Adipocyte (in vitro differentiated cells): Measurements from ENCODE around the gene TCEA3.

Experiments used
- DNase-seq: peaks from one replicate; pipeline ENCODE4 v3.0.0-alpha.2; 2015; ENCODE audit warnings: low read depth
- H3K27me3 ChIP-seq: replicated peaks from 2 replicates; pipeline ENCODE4 v1.7.0; 2013; ENCODE audit warnings: mild to moderate bottlenecking, low read length, moderate library complexity; ENCODE audit not compliant: control insufficient read depth, insufficient read depth
- H3K36me3 ChIP-seq: 2 replicates; pipeline ENCODE4 v1.7.0; 2013; ENCODE audit warnings: low read length, mild to moderate bottlenecking, moderate library complexity; ENCODE audit not compliant: control insufficient read depth, insufficient read depth, severe bottlenecking
- H3K4me1 ChIP-seq: 2 replicates; pipeline ENCODE4 v1.7.0; 2013; ENCODE audit warnings: mild to moderate bottlenecking, low read length, moderate library complexity; ENCODE audit not compliant: control insufficient read depth, insufficient read depth
- H3K4me3 ChIP-seq: 2 replicates; pipeline ENCODE4 v1.7.0; 2013; ENCODE audit warnings: mild to moderate bottlenecking, low read length, moderate library complexity
- H3K9ac ChIP-seq: 2 replicates; pipeline ENCODE4 v1.7.0; 2013; ENCODE audit warnings: mild to moderate bottlenecking, low read length, moderate library complexity
- H3K9me3 ChIP-seq: 2 replicates; pipeline ENCODE4 v1.7.0; 2013; ENCODE audit warnings: mild to moderate bottlenecking, low read length, moderate library complexity; ENCODE audit not compliant: control insufficient read depth

Gene TCEA3

DNA sequence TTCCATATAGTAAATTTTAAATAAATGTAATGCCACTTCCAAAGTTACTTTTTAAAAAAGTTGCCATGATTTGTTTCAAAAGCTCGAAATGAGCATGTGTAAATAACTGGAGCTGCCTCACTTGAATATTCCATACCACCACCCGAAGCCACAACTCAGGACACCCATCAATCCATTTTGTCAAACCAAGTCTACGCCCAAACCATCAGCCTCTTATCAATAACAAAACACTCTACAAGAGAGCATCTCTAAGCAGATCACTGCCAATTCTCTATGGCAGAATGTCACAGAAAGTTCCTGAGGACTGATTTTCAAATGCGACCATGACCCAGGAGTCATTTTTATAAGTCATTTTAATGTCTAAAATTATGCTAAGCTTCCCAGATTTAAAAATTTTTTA lies 84.9 kb downstream of the TCEA3 start:
- no peaks in the 10 kb centered on the region for H3K9me3 ChIP-seq
- peak overlapping the region; percentile 95 for H3K9ac ChIP-seq
- H3K27me3 ChIP-seq, result no peaks in the 10 kb centered on the region
- no peak for DNase-seq
- no peak overlapping the region for H3K4me3 ChIP-seq
- peaks cover 51% of the 10 kb centered on the region for H3K4me1 ChIP-seq
- H3K36me3 ChIP-seq, result peaks cover 28% of the 10 kb centered on the region

DNA sequence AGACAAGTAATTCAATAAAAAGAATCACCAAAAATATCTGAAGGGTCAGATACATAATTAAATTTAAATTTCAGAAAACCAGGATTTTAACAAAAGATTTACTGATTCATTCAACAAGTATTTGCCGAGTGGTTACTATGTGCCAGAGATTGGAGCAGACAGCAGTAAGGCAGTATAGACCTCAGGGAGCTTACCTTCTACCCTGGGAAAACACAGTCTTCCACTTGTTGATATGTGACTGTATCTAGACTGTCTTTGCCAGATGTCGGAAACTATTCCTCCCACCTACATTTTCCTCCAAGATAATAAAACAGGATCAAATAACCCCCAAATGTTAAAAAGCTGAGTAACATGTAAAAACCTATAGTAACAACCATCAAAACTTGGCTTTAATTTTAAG lies 86.7 kb downstream of the TCEA3 start:
- H3K36me3 ChIP-seq, result peaks cover 44% of the 10 kb centered on the region
- no peaks in the 10 kb centered on the region for H3K9me3 ChIP-seq
- no peak overlapping the region for H3K9ac ChIP-seq
- H3K27me3 ChIP-seq, result no peaks in the 10 kb centered on the region
- DNase-seq, result peak; percentile 11
- no peak overlapping the region for H3K4me3 ChIP-seq
- H3K4me1 ChIP-seq, result peaks cover 51% of the 10 kb centered on the region

DNA sequence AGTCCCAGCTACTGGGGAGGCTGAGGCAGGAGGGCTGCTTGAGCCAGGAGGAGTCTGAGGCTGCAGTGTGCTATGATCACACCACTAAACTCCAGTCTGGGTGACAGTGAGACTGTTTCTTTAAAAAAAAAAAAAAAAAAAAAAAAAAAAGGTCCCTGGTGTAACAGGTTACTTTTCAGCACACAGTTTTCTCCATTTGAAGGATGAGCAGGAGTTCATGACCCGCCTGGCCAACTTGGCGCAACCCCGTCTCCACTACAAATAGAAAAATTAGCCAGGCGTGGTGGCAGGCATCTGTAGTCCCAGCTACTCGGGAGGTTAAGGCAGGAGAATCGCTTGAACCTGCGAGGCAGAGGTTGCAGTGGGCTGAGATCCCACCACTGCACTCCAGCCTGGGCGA lies 92.8 kb downstream of the TCEA3 start:
- Histone ChIP-seq H3K9me3 (no peaks in the 10 kb centered on the region), H3K27me3 (no peaks in the 10 kb centered on the region), H3K9ac (no peak overlapping the region), H3K36me3 (peaks cover 77% of the 10 kb centered on the region), H3K4me3 (no peak overlapping the region), H3K4me1 (peaks cover 21% of the 10 kb centered on the region)
- no peak for DNase-seq
